HCT116 (cell line): Measurements from ENCODE around the gene SMNDC1. TPM values are rescaled to one million over a fixed set of nuclear protein-coding genes. Genes with fewer than 3 reads are reported as not detected.

Source experiments
- ATAC-seq: fragments of 200-7000 bp; cut with Tn5 transposase; 2 replicates; pipeline ENCODE4 v1.9.1; 2020; ENCODE audit warnings: mild to moderate bottlenecking, moderate library complexity
- BruUV-seq: library from RNA; stranded (reverse); fragments of 400-500 nt; replicated peaks from 2 replicates; lab custom pipeline; 2021; lab: Mats Ljungman, UMichigan
- CTCF ChIA-PET: fragments of 300-600 bp; sonication (Branson Sonifier 250); formaldehyde crosslinking; loops from one replicate; lab custom pipeline; 2021; ENCODE audit warnings: antibody characterized with exemption; lab: Charles Lee
- POLR2A ChIA-PET: fragments of 300-600, 350-600 bp; sonication (Branson Sonifier 250); formaldehyde crosslinking; loops from one replicate; lab custom pipeline; 2021; ENCODE audit warnings: antibody characterized with exemption; lab: Charles Lee
- RAD21 ChIA-PET, 2 experiments: fragments of 300-600 bp; sonication (Branson Sonifier 250); formaldehyde crosslinking; loops; one replicate each; lab custom pipeline; 2023; ENCODE audit warnings: low total read pairs in 2 of 2; ENCODE audit not compliant: uncharacterized antibody in 2 of 2, unreplicated experiment in 2 of 2, low non-redundant PET in 1 of 2; lab: Charles Lee
- DNase-seq: peaks from one replicate; pipeline ENCODE4 v3.0.0-alpha.2; 2010; ENCODE audit warnings: low read depth, low spot score
- H2AFZ ChIP-seq: fragments of 200-600 bp; shearing (Covaris generic), sonication (generic); 2 replicates; pipeline ENCODE4 v1.6.1; 2017; ENCODE audit warnings: low read depth, mixed run types, mixed read lengths, antibody characterized with exemption, low read length; ENCODE audit not compliant: poor library complexity, severe bottlenecking
- H3K27ac ChIP-seq: 2 replicates; pipeline ENCODE4 v1.5.1; 2012; ENCODE audit warnings: low read depth, low read length
- H3K27me3 ChIP-seq: fragments of 200-600 bp; sonication (generic); 2 replicates; pipeline ENCODE4 v1.6.1; 2016; ENCODE audit warnings: mixed run types, low read length, mixed read lengths; ENCODE audit not compliant: insufficient read depth
- H3K36me3 ChIP-seq, 2 experiments: fragments of 200-500 bp in 1 of 2; fragments of 200-600 bp in 1 of 2; sonication (Bioruptor generic) in 1 of 2; sonication (generic) in 1 of 2; 2 replicates each; pipeline versions ENCODE4 v1.5.1 to v1.6.1; 2014 to 2016; ENCODE audit warnings: low read length in 2 of 2, inconsistent platforms in 1 of 2, mixed read lengths in 1 of 2, mixed run types in 1 of 2; ENCODE audit not compliant: insufficient read depth in 2 of 2, control insufficient read depth in 1 of 2
- H3K4me1 ChIP-seq, 2 experiments: fragments of 200-600 bp in 1 of 2; sonication (generic) in 1 of 2; 2 replicates each; pipeline versions ENCODE4 v1.5.1 to v1.6.1; 2012 to 2017; ENCODE audit warnings: low read length in 2 of 2, inconsistent platforms in 1 of 2, mild to moderate bottlenecking in 1 of 2, mixed read lengths in 1 of 2, mixed run types in 1 of 2, moderate library complexity in 1 of 2; ENCODE audit not compliant: insufficient read depth in 2 of 2, control insufficient read depth in 1 of 2
- H3K4me2 ChIP-seq: fragments of 200-600 bp; sonication (generic); 2 replicates; pipeline ENCODE4 v1.6.1; 2017; ENCODE audit warnings: mixed run types, low read length, mixed read lengths
- H3K4me3 ChIP-seq, 2 experiments: fragments of 200-600 bp in 1 of 2; sonication (generic) in 1 of 2; replicated peaks in 1 of 2; 2 replicates each; pipeline ENCODE4 v1.5.1; 2011 to 2016; ENCODE audit warnings: low read length in 2 of 2, control low read depth in 1 of 2, low read depth in 1 of 2, mild to moderate bottlenecking in 1 of 2, mixed read lengths in 1 of 2, mixed run types in 1 of 2
- H3K79me2 ChIP-seq: fragments of 200-600 bp; sonication (generic); 2 replicates; pipeline ENCODE4 v1.6.1; 2017; ENCODE audit warnings: mild to moderate bottlenecking, mixed run types, low read length, moderate library complexity, mixed read lengths; ENCODE audit not compliant: insufficient read depth
- H3K9ac ChIP-seq: fragments of 200-600 bp; sonication (generic); 2 replicates; pipeline ENCODE4 v1.6.1; 2016; ENCODE audit warnings: low read length, mixed read lengths
- H3K9me2 ChIP-seq: fragments of 200-600 bp; sonication (generic), shearing (Covaris generic); 2 replicates; pipeline ENCODE4 v1.6.1; 2017; ENCODE audit warnings: mixed run types, mild to moderate bottlenecking, moderate library complexity; ENCODE audit not compliant: insufficient read depth
- H3K9me3 ChIP-seq, 2 experiments: fragments of 200-500 bp in 1 of 2; fragments of 200-600 bp in 1 of 2; sonication (Bioruptor generic) in 1 of 2; sonication (generic) in 1 of 2; 2 replicates each; pipeline ENCODE4 v1.6.1; 2014 to 2017; ENCODE audit warnings: low read length in 2 of 2, mixed read lengths in 2 of 2, inconsistent platforms in 1 of 2, low read depth in 1 of 2, mild to moderate bottlenecking in 1 of 2, mixed run types in 1 of 2, moderate library complexity in 1 of 2; ENCODE audit not compliant: control insufficient read depth in 1 of 2, insufficient read depth in 1 of 2
- H4K20me1 ChIP-seq: fragments of 200-600 bp; sonication (generic), shearing (Covaris generic); 2 replicates; pipeline ENCODE4 v1.6.1; 2017; ENCODE audit warnings: mixed run types, mild to moderate bottlenecking, moderate library complexity; ENCODE audit not compliant: insufficient read depth
- EZH2 ChIP-seq: fragments of 200-600 bp; sonication (generic); IDR thresholded peaks from 2 replicates; pipeline ENCODE4 v1.6.1; 2017; ENCODE audit warnings: antibody characterized with exemption, mixed run types
- FOSL1 ChIP-seq: IDR thresholded peaks from 2 replicates; pipeline ENCODE4 v1.6.1; 2012; ENCODE audit warnings: low read depth
- POLR2A ChIP-seq: IDR thresholded peaks from 2 replicates; pipeline ENCODE4 v1.7.0; 2011; ENCODE audit warnings: borderline replicate concordance; ENCODE audit not compliant: insufficient read depth, insufficient read length; ENCODE audit errors: extremely low read depth
- SIN3A ChIP-seq: IDR thresholded peaks from 2 replicates; pipeline ENCODE4 v1.6.1; 2012; ENCODE audit warnings: low read depth
- ZFX ChIP-seq: fragments of 450-650 bp; IDR thresholded peaks from 2 replicates; pipeline ENCODE4 v1.6.1; 2017
- intact Hi-C: fragments of 100-400 bp; cut with micrococcal nuclease; formaldehyde crosslinking; loops from 2 replicates; pipeline ENCODE4 v1.10.0; 2022
- total RNA-seq: library from RNA; stranded (reverse); gene quantifications from one replicate; pipeline ENCODE4 v1.2.1, GENCODE V29; 2021; ENCODE audit not compliant: unreplicated experiment
- TF ChIP-seq, protein P1 (sequence below): IDR thresholded peaks from 2 replicates; pipeline ENCODE4 v1.6.1; 2012; ENCODE audit warnings: low read depth
- TF ChIP-seq, protein P2 (sequence below), 3 experiments: fragments of 200-600 bp in 1 of 3; sonication (generic) in 1 of 3; IDR thresholded peaks in 2 of 3; conservative IDR thresholded peaks in 1 of 3; 2 replicates each; pipeline ENCODE4 v1.5.1; 2012 to 2017; ENCODE audit warnings: low read depth in 2 of 3, low read length in 2 of 3, antibody characterized with exemption in 1 of 3, borderline replicate concordance in 1 of 3, control low read depth in 1 of 3, mild to moderate bottlenecking in 1 of 3, mixed read lengths in 1 of 3, mixed run types in 1 of 3, moderate library complexity in 1 of 3; ENCODE audit not compliant: insufficient read depth in 1 of 3
- TF ChIP-seq, protein P3 (sequence below): IDR thresholded peaks from 2 replicates; pipeline ENCODE4 v1.6.1; 2012
- TF ChIP-seq, protein P4 (sequence below): IDR thresholded peaks from 2 replicates; pipeline ENCODE4 v1.6.1; 2012

The SMNDC1 gene
- total RNA-seq, 1 experiment from 2014 or later: 61.7 TPM

DNA sequence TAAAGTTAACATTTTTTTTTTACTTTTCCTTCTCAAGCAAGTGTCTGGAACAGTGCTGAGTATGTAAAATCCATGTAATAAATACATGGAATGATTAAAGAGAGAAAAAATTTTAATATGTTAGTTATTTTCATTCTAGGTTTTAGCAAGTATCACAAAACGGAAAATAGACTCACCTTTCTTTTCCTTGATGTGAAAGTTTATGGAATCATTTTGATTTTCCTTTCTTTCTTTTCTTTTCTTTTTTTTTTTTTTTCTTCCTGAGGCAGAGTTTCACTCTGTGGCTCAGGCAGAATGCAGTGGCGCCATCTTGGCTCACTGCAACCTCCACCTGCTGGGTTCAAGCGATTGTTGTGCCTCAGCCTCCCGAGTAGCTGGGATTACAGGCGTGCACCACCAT lies 28.1 kb downstream of the SMNDC1 start:
- Histone ChIP-seq H3K9ac (no peak overlapping the region), H3K36me3 (peaks cover 0 to 4% of the 10 kb centered on the region in 2 experiments; a peak in 1 of 4 replicates), H2AFZ (no peak overlapping the region), H3K9me3 (no peaks in the 10 kb centered on the region), H3K4me3 (no peak overlapping the region), H3K4me2 (no peak overlapping the region), H3K27me3 (no peaks in the 10 kb centered on the region), H3K4me1 (peaks cover 4 to 11% of the 10 kb centered on the region in 2 experiments; a peak in 2 of 4 replicates), H4K20me1 (no peaks in the 10 kb centered on the region), H3K79me2 (no peaks in the 10 kb centered on the region), H3K9me2 (no peaks in the 10 kb centered on the region), H3K27ac (no peak overlapping the region)
- DNase-seq (no peak), ATAC-seq (no peak)
- TF ChIP-seq POLR2A: no peak
- TF ChIP-seq, protein P1, sequence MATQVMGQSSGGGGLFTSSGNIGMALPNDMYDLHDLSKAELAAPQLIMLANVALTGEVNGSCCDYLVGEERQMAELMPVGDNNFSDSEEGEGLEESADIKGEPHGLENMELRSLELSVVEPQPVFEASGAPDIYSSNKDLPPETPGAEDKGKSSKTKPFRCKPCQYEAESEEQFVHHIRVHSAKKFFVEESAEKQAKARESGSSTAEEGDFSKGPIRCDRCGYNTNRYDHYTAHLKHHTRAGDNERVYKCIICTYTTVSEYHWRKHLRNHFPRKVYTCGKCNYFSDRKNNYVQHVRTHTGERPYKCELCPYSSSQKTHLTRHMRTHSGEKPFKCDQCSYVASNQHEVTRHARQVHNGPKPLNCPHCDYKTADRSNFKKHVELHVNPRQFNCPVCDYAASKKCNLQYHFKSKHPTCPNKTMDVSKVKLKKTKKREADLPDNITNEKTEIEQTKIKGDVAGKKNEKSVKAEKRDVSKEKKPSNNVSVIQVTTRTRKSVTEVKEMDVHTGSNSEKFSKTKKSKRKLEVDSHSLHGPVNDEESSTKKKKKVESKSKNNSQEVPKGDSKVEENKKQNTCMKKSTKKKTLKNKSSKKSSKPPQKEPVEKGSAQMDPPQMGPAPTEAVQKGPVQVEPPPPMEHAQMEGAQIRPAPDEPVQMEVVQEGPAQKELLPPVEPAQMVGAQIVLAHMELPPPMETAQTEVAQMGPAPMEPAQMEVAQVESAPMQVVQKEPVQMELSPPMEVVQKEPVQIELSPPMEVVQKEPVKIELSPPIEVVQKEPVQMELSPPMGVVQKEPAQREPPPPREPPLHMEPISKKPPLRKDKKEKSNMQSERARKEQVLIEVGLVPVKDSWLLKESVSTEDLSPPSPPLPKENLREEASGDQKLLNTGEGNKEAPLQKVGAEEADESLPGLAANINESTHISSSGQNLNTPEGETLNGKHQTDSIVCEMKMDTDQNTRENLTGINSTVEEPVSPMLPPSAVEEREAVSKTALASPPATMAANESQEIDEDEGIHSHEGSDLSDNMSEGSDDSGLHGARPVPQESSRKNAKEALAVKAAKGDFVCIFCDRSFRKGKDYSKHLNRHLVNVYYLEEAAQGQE: no peak
- TF ChIP-seq EZH2: no peak
- no peak for TF ChIP-seq ZFX
- TF ChIP-seq, protein P2, sequence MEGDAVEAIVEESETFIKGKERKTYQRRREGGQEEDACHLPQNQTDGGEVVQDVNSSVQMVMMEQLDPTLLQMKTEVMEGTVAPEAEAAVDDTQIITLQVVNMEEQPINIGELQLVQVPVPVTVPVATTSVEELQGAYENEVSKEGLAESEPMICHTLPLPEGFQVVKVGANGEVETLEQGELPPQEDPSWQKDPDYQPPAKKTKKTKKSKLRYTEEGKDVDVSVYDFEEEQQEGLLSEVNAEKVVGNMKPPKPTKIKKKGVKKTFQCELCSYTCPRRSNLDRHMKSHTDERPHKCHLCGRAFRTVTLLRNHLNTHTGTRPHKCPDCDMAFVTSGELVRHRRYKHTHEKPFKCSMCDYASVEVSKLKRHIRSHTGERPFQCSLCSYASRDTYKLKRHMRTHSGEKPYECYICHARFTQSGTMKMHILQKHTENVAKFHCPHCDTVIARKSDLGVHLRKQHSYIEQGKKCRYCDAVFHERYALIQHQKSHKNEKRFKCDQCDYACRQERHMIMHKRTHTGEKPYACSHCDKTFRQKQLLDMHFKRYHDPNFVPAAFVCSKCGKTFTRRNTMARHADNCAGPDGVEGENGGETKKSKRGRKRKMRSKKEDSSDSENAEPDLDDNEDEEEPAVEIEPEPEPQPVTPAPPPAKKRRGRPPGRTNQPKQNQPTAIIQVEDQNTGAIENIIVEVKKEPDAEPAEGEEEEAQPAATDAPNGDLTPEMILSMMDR (IDR thresholded peaks at IDR 0.05 in 2 of 3, conservative IDR thresholded peaks at IDR 0.05 in 1 of 3; ENCODE audit: borderline replicate concordance in 1 of 3, insufficient read depth in 1 of 3, low read depth in 2 of 3, low read length in 2 of 3): no peak
- TF ChIP-seq, protein P3, sequence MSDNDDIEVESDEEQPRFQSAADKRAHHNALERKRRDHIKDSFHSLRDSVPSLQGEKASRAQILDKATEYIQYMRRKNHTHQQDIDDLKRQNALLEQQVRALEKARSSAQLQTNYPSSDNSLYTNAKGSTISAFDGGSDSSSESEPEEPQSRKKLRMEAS: no peak
- no peak for TF ChIP-seq FOSL1
- TF ChIP-seq SIN3A: no peak
- TF ChIP-seq, protein P4, sequence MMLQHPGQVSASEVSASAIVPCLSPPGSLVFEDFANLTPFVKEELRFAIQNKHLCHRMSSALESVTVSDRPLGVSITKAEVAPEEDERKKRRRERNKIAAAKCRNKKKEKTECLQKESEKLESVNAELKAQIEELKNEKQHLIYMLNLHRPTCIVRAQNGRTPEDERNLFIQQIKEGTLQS: no peak
- CTCF ChIA-PET: no interaction called here
- POLR2A ChIA-PET: no interaction called here
- BruUV-seq: no TSS peak
- intact Hi-C loops: loop anchor here (5.0 kb wide), 1 partner anchor 49 kb away; no protein-coding TSS in a partner anchor
- RAD21 ChIA-PET: no interaction called here
